Suprapubic skin (tissue), 4 donors: ENCODE results near the gene ZEB2.

Source experiments
- CTCF ChIP-seq, 2 donors: fragments of 200-600 bp in 1 of 2; fragments of 450-650 bp in 1 of 2; sonication (generic) in 1 of 2; IDR thresholded peaks; one replicate each; pipeline ENCODE4 v1.5.1; 2016 to 2019; ENCODE audit warnings: antibody characterized with exemption in 2 of 2, mild to moderate bottlenecking in 1 of 2, moderate library complexity in 1 of 2
- EP300 ChIP-seq: sonication (generic); formaldehyde crosslinking; IDR thresholded peaks from one replicate; pipeline ENCODE4 v1.6.1; 2017; ENCODE audit warnings: antibody characterized with exemption
- POLR2A ChIP-seq, 2 donors: fragments of 450-650 bp; IDR thresholded peaks; one replicate each; pipeline ENCODE4 v1.6.1; 2017; ENCODE audit warnings: antibody characterized with exemption in 2 of 2, mild to moderate bottlenecking in 2 of 2, moderate library complexity in 2 of 2
- POLR2AphosphoS5 ChIP-seq, 3 donors: sonication (generic); formaldehyde crosslinking; IDR thresholded peaks; one replicate each; pipeline ENCODE4 v1.6.1; 2017; ENCODE audit warnings: antibody characterized with exemption in 3 of 3

GRCh38 chr2:144546933-144547332 is 27.0 kb upstream of the ZEB2 start:
- TF ChIP-seq POLR2AphosphoS5 (IDR thresholded peaks at IDR 0.05): no peak
- no peak for TF ChIP-seq EP300
- TF ChIP-seq CTCF (IDR thresholded peaks at IDR 0.05): no peak
- no peak for TF ChIP-seq POLR2A (IDR thresholded peaks at IDR 0.05)
